ENCODE measurements around the gene OGDH.
"Not testable (repeated sequence)": the region's sequence is repeated elsewhere in the genome, so short reads cannot be mapped to it uniquely, and the experiment has no call there.

The OGDH gene

GRCh38 chr7:44572771-44573170 is 33.7 kb upstream of the OGDH start:
- no peaks in the 10 kb centered on the region for H3K27me3 Mint-ChIP-seq
- H3K4me3 Mint-ChIP-seq = peak overlapping the region; percentile 97
- peaks cover 34% of the 10 kb centered on the region for H3K4me1 Mint-ChIP-seq (ENCODE audit: low read depth)
- H3K9me3 Mint-ChIP-seq (ENCODE audit: low read depth) = no peaks in the 10 kb centered on the region
- H3K27ac Mint-ChIP-seq = peak overlapping the region; percentile 96
- peaks cover 2% of the 10 kb centered on the region for H3K36me3 Mint-ChIP-seq

DNA sequence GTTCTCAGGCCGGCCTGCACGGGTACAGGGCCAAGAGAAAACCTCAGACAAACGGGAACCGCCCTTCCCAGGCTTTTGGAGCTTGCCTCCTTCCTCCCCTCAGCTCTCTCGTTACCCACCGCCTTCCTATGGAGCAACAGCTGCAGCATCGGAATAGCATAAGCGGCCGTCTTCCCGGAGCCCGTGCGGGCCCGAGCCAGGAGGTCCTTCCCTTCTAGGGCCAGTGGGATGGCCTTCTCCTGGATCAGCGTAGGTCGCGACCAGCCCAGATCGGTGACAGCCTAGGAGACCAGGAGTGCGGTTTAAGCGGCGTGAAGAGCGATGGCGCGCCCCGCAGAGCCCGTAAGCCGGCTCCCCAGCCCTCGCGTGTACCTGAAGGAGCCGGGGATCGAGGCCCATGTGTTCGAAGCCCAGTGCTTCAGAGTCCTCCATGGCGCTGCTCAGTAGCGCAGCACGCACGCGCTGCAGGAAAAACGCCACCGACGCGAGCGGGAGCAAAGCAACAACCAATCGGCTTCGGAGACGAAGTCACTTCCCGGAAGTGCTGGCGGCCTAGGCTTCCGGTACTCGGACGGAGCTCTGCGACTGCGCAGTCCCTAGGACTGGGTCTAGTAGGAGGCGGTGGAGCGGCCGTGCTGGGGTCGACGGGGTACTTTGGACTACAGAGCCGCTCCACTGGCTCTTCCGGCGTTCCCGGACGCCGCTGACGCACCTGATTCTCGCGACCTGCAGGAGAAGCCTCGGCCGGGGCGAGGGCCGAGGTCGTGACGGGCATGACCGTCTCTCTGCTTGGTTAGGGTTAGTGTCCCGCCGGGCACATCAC is 32.8 kb upstream of the OGDH start, which contains the start of gene DDX56:
DDX56 (minus strand) TSS at position 445 of the 823 bp plus-strand sequence; CDS start at position 432, 13 bp downstream.
- no peaks in the 10 kb centered on the region for H3K27me3 Mint-ChIP-seq
- H3K36me3 Mint-ChIP-seq = peaks cover 2% of the 10 kb centered on the region
- H3K9me3 Mint-ChIP-seq (ENCODE audit: low read depth) = no peaks in the 10 kb centered on the region
- peak within 1 kb of the TSS; percentile 97 for H3K4me3 Mint-ChIP-seq
- H3K4me1 Mint-ChIP-seq (ENCODE audit: low read depth) = peaks cover 34% of the 10 kb centered on the region
- H3K27ac Mint-ChIP-seq = peak within 1 kb of the TSS; percentile 96

- Mint-ChIP-seq H3K36me3 (peaks cover 5% of the 10 kb centered on the region), H3K4me1 (ENCODE audit: low read depth) (peaks cover 38% of the 10 kb centered on the region), H3K27me3 (no peaks in the 10 kb centered on the region), H3K4me3 (peak overlapping the region; percentile 97), H3K9me3 (ENCODE audit: low read depth) (no peaks in the 10 kb centered on the region), H3K27ac (peak overlapping the region; percentile 96)
Measured at GRCh38 chr7:44574287-44574872, 32.0 kb upstream of the OGDH start.

DNA sequence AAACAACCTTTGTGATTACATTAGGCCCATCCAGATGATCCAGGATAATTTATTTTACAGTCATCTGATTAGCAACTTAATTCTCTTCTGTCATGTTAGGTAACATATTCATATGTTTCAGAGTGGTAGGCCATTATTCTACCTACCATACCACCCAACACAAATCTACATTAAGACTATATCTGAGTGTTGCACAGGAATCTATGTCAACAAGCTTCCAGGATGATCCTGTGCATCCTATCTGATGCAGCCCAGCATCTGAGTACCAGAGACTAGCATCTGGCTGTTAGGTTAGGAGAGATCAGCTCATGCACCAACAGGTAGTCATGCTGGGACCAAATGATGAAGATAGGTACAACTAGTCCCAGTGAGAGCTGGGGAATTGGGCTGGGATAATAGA is 31.4 kb upstream of the OGDH start:
- peaks cover 44% of the 10 kb centered on the region for H3K4me1 Mint-ChIP-seq (ENCODE audit: low read depth)
- H3K27ac Mint-ChIP-seq = peak overlapping the region; percentile 96
- H3K27me3 Mint-ChIP-seq = no peaks in the 10 kb centered on the region
- peak overlapping the region; percentile 97 for H3K4me3 Mint-ChIP-seq
- no peaks in the 10 kb centered on the region for H3K9me3 Mint-ChIP-seq (ENCODE audit: low read depth)
- H3K36me3 Mint-ChIP-seq = peaks cover 8% of the 10 kb centered on the region

DNA sequence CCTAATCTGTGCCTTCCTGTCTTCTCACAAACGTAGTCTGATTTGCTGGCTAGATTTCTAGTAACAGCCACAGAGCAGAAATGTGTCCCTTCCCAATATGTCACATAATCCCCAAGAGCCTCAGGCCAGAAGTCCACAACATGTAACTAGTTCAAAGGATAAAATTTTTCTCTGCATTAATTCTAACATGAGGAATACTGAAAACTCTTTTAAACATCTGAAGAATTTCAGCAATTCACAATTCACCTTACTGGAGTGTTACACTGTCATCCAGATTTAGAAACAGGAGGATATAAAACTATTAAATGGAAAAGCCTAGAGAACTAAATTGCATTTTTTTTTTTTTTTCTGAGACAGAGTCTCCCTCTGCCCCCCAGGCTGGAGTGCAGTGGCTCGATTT is 30.2 kb upstream of the OGDH start:
- Mint-ChIP-seq H3K27me3 (no peaks in the 10 kb centered on the region), H3K4me3 (peak overlapping the region; percentile 56), H3K4me1 (ENCODE audit: low read depth) (peaks cover 51% of the 10 kb centered on the region), H3K36me3 (peaks cover 9% of the 10 kb centered on the region), H3K27ac (peak overlapping the region; percentile 13), H3K9me3 (ENCODE audit: low read depth) (no peaks in the 10 kb centered on the region)

GRCh38 chr7:44580945-44581878 is 25.2 kb upstream of the OGDH start:
- Mint-ChIP-seq H3K36me3 (peaks cover 10% of the 10 kb centered on the region), H3K9me3 (ENCODE audit: low read depth) (no peaks in the 10 kb centered on the region), H3K27ac (peak overlapping the region; percentile 90), H3K4me1 (ENCODE audit: low read depth) (peaks cover 29% of the 10 kb centered on the region), H3K27me3 (no peaks in the 10 kb centered on the region), H3K4me3 (peak overlapping the region; percentile 89)

GRCh38 chr7:44581879-44582603 is 24.4 kb upstream of the OGDH start, which contains the start of gene TMED4:
Gene TMED4, minus strand, starts transcription at chr7:44582231. Its CDS starts 25 bp downstream, at chr7:44582206.
- H3K4me3 Mint-ChIP-seq = peak within 1 kb of the TSS; percentile 89
- peaks cover 28% of the 10 kb centered on the region for H3K4me1 Mint-ChIP-seq (ENCODE audit: low read depth)

GRCh38 chr7:44583146-44583865 is 23.1 kb upstream of the OGDH start:
- H3K4me1 Mint-ChIP-seq (ENCODE audit: low read depth) = peaks cover 31% of the 10 kb centered on the region
- H3K4me3 Mint-ChIP-seq = peak overlapping the region; percentile 89
- peaks cover 9% of the 10 kb centered on the region for H3K36me3 Mint-ChIP-seq
- H3K27me3 Mint-ChIP-seq = no peaks in the 10 kb centered on the region
- H3K27ac Mint-ChIP-seq = peak overlapping the region; percentile 93
- H3K9me3 Mint-ChIP-seq (ENCODE audit: low read depth) = no peaks in the 10 kb centered on the region

More at GRCh38 chr7:44581879-44582603, 24.4 kb upstream of the OGDH start, which contains the start of gene TMED4:
- Mint-ChIP-seq H3K27me3 (no peaks in the 10 kb centered on the region), H3K36me3 (peaks cover 9% of the 10 kb centered on the region), H3K27ac (peak within 1 kb of the TSS; percentile 93), H3K9me3 (ENCODE audit: low read depth) (no peaks in the 10 kb centered on the region)

DNA sequence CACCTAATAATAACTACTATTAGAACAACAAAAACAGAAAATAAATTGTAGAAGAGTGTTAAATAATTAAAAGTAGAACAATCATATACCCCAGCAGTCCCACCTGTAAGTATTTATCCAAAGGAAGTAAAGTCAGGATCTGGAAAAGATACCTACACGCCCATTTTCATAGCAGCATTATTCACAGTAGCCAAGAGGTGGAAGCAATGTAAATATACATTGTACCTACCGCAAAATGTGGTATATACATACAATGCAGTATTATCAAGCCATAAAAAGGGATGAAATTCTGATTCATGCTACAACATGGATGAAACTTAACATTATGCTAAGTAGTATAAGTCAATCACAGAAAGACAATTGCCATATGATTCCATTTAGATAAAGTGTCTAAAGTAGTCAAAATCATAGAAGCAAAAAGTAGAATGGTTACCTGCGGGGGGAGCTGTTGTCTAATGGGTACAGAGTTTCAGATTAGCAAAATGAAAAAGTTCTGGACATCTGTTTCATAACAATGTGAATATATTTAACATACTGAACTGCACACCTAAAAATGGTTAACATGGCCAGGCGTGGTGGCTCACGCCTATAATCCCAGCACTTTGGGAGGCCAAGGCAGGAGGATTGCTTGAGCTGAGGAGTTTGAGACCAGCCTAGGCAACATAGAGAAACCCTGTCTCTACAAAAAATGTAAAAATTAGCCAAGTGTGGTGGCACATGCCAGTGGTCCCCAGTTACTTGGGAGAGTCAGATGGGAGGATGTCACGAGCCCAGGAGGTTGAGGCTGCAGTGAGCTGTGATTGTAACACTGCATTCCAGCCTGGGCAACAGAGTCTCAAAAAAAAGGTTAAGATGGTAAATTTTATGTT is 18.4 kb upstream of the OGDH start:
- Mint-ChIP-seq H3K4me1 (ENCODE audit: low read depth) (peaks cover 3% of the 10 kb centered on the region), H3K9me3 (ENCODE audit: low read depth) (no peaks in the 10 kb centered on the region), H3K27ac (no peak overlapping the region), H3K27me3 (no peaks in the 10 kb centered on the region), H3K4me3 (no peak overlapping the region), H3K36me3 (no peaks in the 10 kb centered on the region)

- Mint-ChIP-seq H3K4me3 (no peak overlapping the region), H3K27me3 (no peaks in the 10 kb centered on the region), H3K27ac (no peak overlapping the region), H3K9me3 (ENCODE audit: low read depth) (no peaks in the 10 kb centered on the region), H3K4me1 (ENCODE audit: low read depth) (peaks cover 3% of the 10 kb centered on the region), H3K36me3 (peaks cover 2% of the 10 kb centered on the region)
Measured at GRCh38 chr7:44590910-44591309, 15.5 kb upstream of the OGDH start.

- Mint-ChIP-seq H3K36me3 (peaks cover 2% of the 10 kb centered on the region), H3K9me3 (ENCODE audit: low read depth) (no peaks in the 10 kb centered on the region), H3K27me3 (no peaks in the 10 kb centered on the region), H3K4me3 (no peak overlapping the region), H3K27ac (no peak overlapping the region), H3K4me1 (ENCODE audit: low read depth) (no peaks in the 10 kb centered on the region)
Measured at GRCh38 chr7:44595934-44596635, 10.3 kb upstream of the OGDH start.

- not testable (repeated sequence) for H3K4me1 Mint-ChIP-seq (ENCODE audit: low read depth); H3K4me3 Mint-ChIP-seq; H3K36me3 Mint-ChIP-seq; H3K27me3 Mint-ChIP-seq; H3K27ac Mint-ChIP-seq; H3K9me3 Mint-ChIP-seq (ENCODE audit: low read depth)
Measured at GRCh38 chr7:44597181-44597580, 9.2 kb upstream of the OGDH start.
